Adrenal gland (tissue), 5 donors: Measurements from ENCODE around the gene FMN2.

Source experiments
- POLR2A ChIP-seq, 2 donors: fragments of 450-650 bp; IDR thresholded peaks; one replicate each; pipeline ENCODE4 v1.6.1; 2017; ENCODE audit warnings: antibody characterized with exemption in 2 of 2, mild to moderate bottlenecking in 2 of 2, moderate library complexity in 1 of 2
- TF ChIP-seq, protein P1 (sequence below), 6 experiments: fragments of 450-650 bp in 4 of 6; fragments of 200-600 bp in 2 of 6; sonication (generic) in 1 of 6; IDR thresholded peaks; 1 replicate in 5 of 6; 2 replicates in 1 of 6; pipeline versions ENCODE4 v1.5.1 to v1.8.0; 2016 to 2021; ENCODE audit warnings: antibody characterized with exemption in 6 of 6, mild to moderate bottlenecking in 2 of 6, moderate library complexity in 1 of 6
- donor health status: DM: no; HTN: no; CAD: no.

DNA sequence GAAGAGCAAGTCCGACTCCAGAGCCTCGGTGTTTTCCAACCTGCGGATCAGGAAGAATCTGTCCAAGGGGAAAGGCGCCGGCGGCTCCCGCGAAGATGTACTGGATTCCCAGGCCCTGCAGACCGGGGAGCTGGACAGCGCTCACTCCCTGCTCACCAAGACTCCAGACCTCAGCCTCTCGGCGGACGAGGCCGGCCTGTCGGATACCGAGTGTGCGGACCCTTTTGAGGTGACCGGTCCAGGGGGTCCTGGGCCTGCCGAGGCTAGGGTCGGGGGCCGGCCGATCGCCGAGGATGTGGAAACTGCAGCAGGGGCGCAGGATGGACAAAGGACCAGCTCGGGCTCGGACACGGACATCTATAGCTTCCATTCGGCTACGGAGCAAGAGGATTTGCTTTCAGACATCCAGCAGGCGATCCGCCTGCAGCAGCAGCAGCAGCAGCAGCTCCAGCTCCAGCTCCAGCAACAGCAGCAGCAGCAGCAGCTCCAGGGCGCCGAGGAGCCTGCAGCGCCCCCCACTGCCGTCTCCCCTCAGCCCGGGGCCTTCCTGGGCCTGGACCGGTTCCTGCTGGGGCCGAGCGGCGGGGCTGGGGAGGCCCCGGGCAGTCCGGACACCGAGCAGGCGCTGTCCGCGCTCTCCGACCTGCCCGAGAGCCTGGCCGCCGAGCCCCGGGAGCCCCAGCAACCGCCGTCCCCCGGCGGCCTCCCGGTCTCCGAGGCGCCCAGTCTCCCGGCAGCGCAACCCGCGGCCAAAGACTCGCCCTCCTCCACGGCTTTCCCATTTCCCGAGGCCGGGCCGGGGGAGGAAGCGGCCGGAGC is 827 bp downstream of the FMN2 start:
- TF ChIP-seq, protein P1, sequence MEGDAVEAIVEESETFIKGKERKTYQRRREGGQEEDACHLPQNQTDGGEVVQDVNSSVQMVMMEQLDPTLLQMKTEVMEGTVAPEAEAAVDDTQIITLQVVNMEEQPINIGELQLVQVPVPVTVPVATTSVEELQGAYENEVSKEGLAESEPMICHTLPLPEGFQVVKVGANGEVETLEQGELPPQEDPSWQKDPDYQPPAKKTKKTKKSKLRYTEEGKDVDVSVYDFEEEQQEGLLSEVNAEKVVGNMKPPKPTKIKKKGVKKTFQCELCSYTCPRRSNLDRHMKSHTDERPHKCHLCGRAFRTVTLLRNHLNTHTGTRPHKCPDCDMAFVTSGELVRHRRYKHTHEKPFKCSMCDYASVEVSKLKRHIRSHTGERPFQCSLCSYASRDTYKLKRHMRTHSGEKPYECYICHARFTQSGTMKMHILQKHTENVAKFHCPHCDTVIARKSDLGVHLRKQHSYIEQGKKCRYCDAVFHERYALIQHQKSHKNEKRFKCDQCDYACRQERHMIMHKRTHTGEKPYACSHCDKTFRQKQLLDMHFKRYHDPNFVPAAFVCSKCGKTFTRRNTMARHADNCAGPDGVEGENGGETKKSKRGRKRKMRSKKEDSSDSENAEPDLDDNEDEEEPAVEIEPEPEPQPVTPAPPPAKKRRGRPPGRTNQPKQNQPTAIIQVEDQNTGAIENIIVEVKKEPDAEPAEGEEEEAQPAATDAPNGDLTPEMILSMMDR (IDR thresholded peaks at IDR 0.05) = peak in 1 of 6 experiments; percentile 13
- TF ChIP-seq POLR2A (IDR thresholded peaks at IDR 0.05) = no peak
